Measurements from ENCODE around the gene LAPTM5. TPM values are rescaled to one million over a fixed set of nuclear protein-coding genes. Genes with fewer than 3 reads are reported as not detected.
"Not testable (repeated sequence)": the region's sequence is repeated elsewhere in the genome, so short reads cannot be mapped to it uniquely, and the experiment has no call there.

Gene LAPTM5
- total and polyA plus RNA-seq, 2 of the 8 experiments (the other 6 are each of a cell fraction or from before 2014, with no cell fraction given) = 0.37 to 1.4 TPM

- not testable (repeated sequence) for H3K9ac ChIP-seq (replicated peaks in 1 of 4; ENCODE audit: extremely low read depth in 1 of 4, low read depth in 3 of 4, low read length in 3 of 4); H2BK15ac ChIP-seq (ENCODE audit: low read length); H3K79me1 ChIP-seq (ENCODE audit: low read depth, low read length); H3K4me3 ChIP-seq (ENCODE audit: extremely low read depth in 1 of 4, insufficient read depth in 2 of 4, low read depth in 3 of 4, low read length in 4 of 4); H4K20me1 ChIP-seq (replicated peaks in 1 of 2; ENCODE audit: control insufficient read depth in 1 of 2, insufficient read depth in 2 of 2, low read length in 2 of 2); DNase-seq (ENCODE audit: low read depth in 1 of 2, low spot score in 2 of 2); H3K4ac ChIP-seq (replicated peaks; ENCODE audit: insufficient read length, low read depth, low read length); H2BK12ac ChIP-seq (ENCODE audit: low read depth, low read length); H3K56ac ChIP-seq (replicated peaks; ENCODE audit: insufficient read length, low read depth, low read length); H2BK5ac ChIP-seq (ENCODE audit: low read depth, low read length); H3K23me2 ChIP-seq (ENCODE audit: low read depth, low read length); H2BK120ac ChIP-seq (replicated peaks; ENCODE audit: low read depth, low read length); H3K4me2 ChIP-seq (ENCODE audit: insufficient read depth in 1 of 2, low read depth in 2 of 2, low read length in 2 of 2); H2BK20ac ChIP-seq (ENCODE audit: low read length); H3K14ac ChIP-seq (ENCODE audit: insufficient read length); H2AFZ ChIP-seq (ENCODE audit: low read length); H2AK5ac ChIP-seq (ENCODE audit: low read depth, low read length); FAIRE-seq; H3K23ac ChIP-seq (ENCODE audit: insufficient read length); H3K27me3 ChIP-seq (replicated peaks in 1 of 4; ENCODE audit: control insufficient read depth in 3 of 4, extremely low read depth in 1 of 4, insufficient read depth in 3 of 4, low read length in 3 of 4); H3K36me3 ChIP-seq (ENCODE audit: control insufficient read depth in 2 of 4, insufficient read depth in 4 of 4, low read length in 3 of 4); H3K27ac ChIP-seq (ENCODE audit: low read depth, low read length); H4K5ac ChIP-seq (ENCODE audit: insufficient read length, low read depth, low read length); H4K8ac ChIP-seq (ENCODE audit: extremely low read depth, insufficient read depth, low read length); H3K79me2 ChIP-seq (ENCODE audit: control insufficient read depth in 1 of 2, insufficient read depth in 2 of 2, low read length in 2 of 2); H3K18ac ChIP-seq (ENCODE audit: extremely low read depth, low read length); H3K9me3 ChIP-seq (ENCODE audit: insufficient read depth in 2 of 2, low read depth in 1 of 2, low read length in 1 of 2); H3K4me1 ChIP-seq (replicated peaks in 1 of 4; ENCODE audit: control insufficient read depth in 3 of 4, insufficient read depth in 4 of 4, low read length in 3 of 4); H4K91ac ChIP-seq (replicated peaks; ENCODE audit: insufficient read length, low read length)
- WGBS, 2 experiments (ENCODE audit: extremely low coverage in 1 of 2, insufficient coverage in 1 of 2, insufficient read length in 1 of 2, insufficient replicate concordance in 2 of 2, low coverage in 1 of 2, low lambda C conversion rate in 2 of 2, missing lambda C conversion rate in 1 of 2) = 84% methylated on average over 8 of the region's 8 CpGs; no CpG with 5 or more reads in 1 of the 2 experiments
- ChIA-PET POLR2A (ENCODE audit: partially characterized antibody) (interaction anchor here (0.6 kb wide), 1 partner anchor 24 kb away, joined by 5 read pairs; no protein-coding TSS in a partner anchor), CTCF (ENCODE audit: partially characterized antibody) (interaction anchor here (1.5 to 55.1 kb wide), 3 partner anchors 1 to 199 kb away, joined by 3 to 1640 read pairs (median 1640); partner anchors contain the start of genes LAPTM5 and MATN1)
Measured at GRCh38 chr1:30766948-30767347, 9.4 kb upstream of the LAPTM5 start.
